HCT116 (cell line): Measurements from ENCODE around the gene SNRPA. TPM values are rescaled to one million over a fixed set of nuclear protein-coding genes. Genes with fewer than 3 reads are reported as not detected.

Experiments
- ATAC-seq: fragments of 200-7000 bp; cut with Tn5 transposase; 2 replicates; pipeline ENCODE4 v1.9.1; 2020; ENCODE audit warnings: mild to moderate bottlenecking, moderate library complexity
- BruUV-seq: library from RNA; stranded (reverse); fragments of 400-500 nt; replicated peaks from 2 replicates; lab custom pipeline; 2021; lab: Mats Ljungman, UMichigan
- CTCF ChIA-PET: fragments of 300-600 bp; sonication (Branson Sonifier 250); formaldehyde crosslinking; loops from one replicate; lab custom pipeline; 2021; ENCODE audit warnings: antibody characterized with exemption; lab: Charles Lee
- POLR2A ChIA-PET: fragments of 300-600, 350-600 bp; sonication (Branson Sonifier 250); formaldehyde crosslinking; loops from one replicate; lab custom pipeline; 2021; ENCODE audit warnings: antibody characterized with exemption; lab: Charles Lee
- RAD21 ChIA-PET, 2 experiments: fragments of 300-600 bp; sonication (Branson Sonifier 250); formaldehyde crosslinking; loops; one replicate each; lab custom pipeline; 2023; ENCODE audit warnings: low total read pairs in 2 of 2; ENCODE audit not compliant: uncharacterized antibody in 2 of 2, unreplicated experiment in 2 of 2, low non-redundant PET in 1 of 2; lab: Charles Lee
- DNase-seq: peaks from one replicate; pipeline ENCODE4 v3.0.0-alpha.2; 2010; ENCODE audit warnings: low read depth, low spot score
- H2AFZ ChIP-seq: fragments of 200-600 bp; shearing (Covaris generic), sonication (generic); 2 replicates; pipeline ENCODE4 v1.6.1; 2017; ENCODE audit warnings: low read depth, mixed run types, mixed read lengths, antibody characterized with exemption, low read length; ENCODE audit not compliant: poor library complexity, severe bottlenecking
- H3K27ac ChIP-seq: 2 replicates; pipeline ENCODE4 v1.5.1; 2012; ENCODE audit warnings: low read depth, low read length
- H3K27me3 ChIP-seq: fragments of 200-600 bp; sonication (generic); 2 replicates; pipeline ENCODE4 v1.6.1; 2016; ENCODE audit warnings: mixed run types, low read length, mixed read lengths; ENCODE audit not compliant: insufficient read depth
- H3K36me3 ChIP-seq, 2 experiments: fragments of 200-500 bp in 1 of 2; fragments of 200-600 bp in 1 of 2; sonication (Bioruptor generic) in 1 of 2; sonication (generic) in 1 of 2; 2 replicates each; pipeline versions ENCODE4 v1.5.1 to v1.6.1; 2014 to 2016; ENCODE audit warnings: low read length in 2 of 2, inconsistent platforms in 1 of 2, mixed read lengths in 1 of 2, mixed run types in 1 of 2; ENCODE audit not compliant: insufficient read depth in 2 of 2, control insufficient read depth in 1 of 2
- H3K4me1 ChIP-seq, 2 experiments: fragments of 200-600 bp in 1 of 2; sonication (generic) in 1 of 2; 2 replicates each; pipeline versions ENCODE4 v1.5.1 to v1.6.1; 2012 to 2017; ENCODE audit warnings: low read length in 2 of 2, inconsistent platforms in 1 of 2, mild to moderate bottlenecking in 1 of 2, mixed read lengths in 1 of 2, mixed run types in 1 of 2, moderate library complexity in 1 of 2; ENCODE audit not compliant: insufficient read depth in 2 of 2, control insufficient read depth in 1 of 2
- H3K4me2 ChIP-seq: fragments of 200-600 bp; sonication (generic); 2 replicates; pipeline ENCODE4 v1.6.1; 2017; ENCODE audit warnings: mixed run types, low read length, mixed read lengths
- H3K4me3 ChIP-seq, 2 experiments: fragments of 200-600 bp in 1 of 2; sonication (generic) in 1 of 2; replicated peaks in 1 of 2; 2 replicates each; pipeline ENCODE4 v1.5.1; 2011 to 2016; ENCODE audit warnings: low read length in 2 of 2, control low read depth in 1 of 2, low read depth in 1 of 2, mild to moderate bottlenecking in 1 of 2, mixed read lengths in 1 of 2, mixed run types in 1 of 2
- H3K79me2 ChIP-seq: fragments of 200-600 bp; sonication (generic); 2 replicates; pipeline ENCODE4 v1.6.1; 2017; ENCODE audit warnings: mild to moderate bottlenecking, mixed run types, low read length, moderate library complexity, mixed read lengths; ENCODE audit not compliant: insufficient read depth
- H3K9ac ChIP-seq: fragments of 200-600 bp; sonication (generic); 2 replicates; pipeline ENCODE4 v1.6.1; 2016; ENCODE audit warnings: low read length, mixed read lengths
- H3K9me2 ChIP-seq: fragments of 200-600 bp; sonication (generic), shearing (Covaris generic); 2 replicates; pipeline ENCODE4 v1.6.1; 2017; ENCODE audit warnings: mixed run types, mild to moderate bottlenecking, moderate library complexity; ENCODE audit not compliant: insufficient read depth
- H3K9me3 ChIP-seq, 2 experiments: fragments of 200-500 bp in 1 of 2; fragments of 200-600 bp in 1 of 2; sonication (Bioruptor generic) in 1 of 2; sonication (generic) in 1 of 2; 2 replicates each; pipeline ENCODE4 v1.6.1; 2014 to 2017; ENCODE audit warnings: low read length in 2 of 2, mixed read lengths in 2 of 2, inconsistent platforms in 1 of 2, low read depth in 1 of 2, mild to moderate bottlenecking in 1 of 2, mixed run types in 1 of 2, moderate library complexity in 1 of 2; ENCODE audit not compliant: control insufficient read depth in 1 of 2, insufficient read depth in 1 of 2
- H4K20me1 ChIP-seq: fragments of 200-600 bp; sonication (generic), shearing (Covaris generic); 2 replicates; pipeline ENCODE4 v1.6.1; 2017; ENCODE audit warnings: mixed run types, mild to moderate bottlenecking, moderate library complexity; ENCODE audit not compliant: insufficient read depth
- CBX3 ChIP-seq: IDR thresholded peaks from 2 replicates; pipeline ENCODE4 v1.6.1; 2012; ENCODE audit warnings: low read depth
- ELF1 ChIP-seq: IDR thresholded peaks from 2 replicates; pipeline ENCODE4 v1.6.1; 2012; ENCODE audit warnings: low read depth, borderline replicate concordance
- EZH2 ChIP-seq: fragments of 200-600 bp; sonication (generic); IDR thresholded peaks from 2 replicates; pipeline ENCODE4 v1.6.1; 2017; ENCODE audit warnings: antibody characterized with exemption, mixed run types
- FOSL1 ChIP-seq: IDR thresholded peaks from 2 replicates; pipeline ENCODE4 v1.6.1; 2012; ENCODE audit warnings: low read depth
- POLR2A ChIP-seq: IDR thresholded peaks from 2 replicates; pipeline ENCODE4 v1.7.0; 2011; ENCODE audit warnings: borderline replicate concordance; ENCODE audit not compliant: insufficient read depth, insufficient read length; ENCODE audit errors: extremely low read depth
- SP1 ChIP-seq: IDR thresholded peaks from 2 replicates; pipeline ENCODE4 v1.6.1; 2012; ENCODE audit warnings: low read depth
- SRF ChIP-seq: IDR thresholded peaks from 2 replicates; pipeline ENCODE4 v1.6.1; 2012; ENCODE audit warnings: low read depth
- ZBTB33 ChIP-seq: IDR thresholded peaks from 2 replicates; pipeline ENCODE4 v1.6.1; 2011; ENCODE audit warnings: mild to moderate bottlenecking, low read length, moderate library complexity; ENCODE audit not compliant: insufficient replicate concordance; ENCODE audit errors: extremely low read depth
- ZFX ChIP-seq: fragments of 450-650 bp; IDR thresholded peaks from 2 replicates; pipeline ENCODE4 v1.6.1; 2017
- ZNF274 ChIP-seq: fragments of 200-500 bp; sonication (Bioruptor generic); IDR thresholded peaks from 2 replicates; pipeline ENCODE4 v1.6.1; 2014; ENCODE audit warnings: mild to moderate bottlenecking, low read depth, low read length, inconsistent platforms
- intact Hi-C: fragments of 100-400 bp; cut with micrococcal nuclease; formaldehyde crosslinking; loops from 2 replicates; pipeline ENCODE4 v1.10.0; 2022
- total RNA-seq: library from RNA; stranded (reverse); gene quantifications from one replicate; pipeline ENCODE4 v1.2.1, GENCODE V29; 2021; ENCODE audit not compliant: unreplicated experiment
- TF ChIP-seq, protein P1 (sequence below): IDR thresholded peaks from 2 replicates; pipeline ENCODE4 v1.6.1; 2012
- TF ChIP-seq, protein P2 (sequence below), 3 experiments: fragments of 200-600 bp in 1 of 3; sonication (generic) in 1 of 3; IDR thresholded peaks in 2 of 3; conservative IDR thresholded peaks in 1 of 3; 2 replicates each; pipeline ENCODE4 v1.5.1; 2012 to 2017; ENCODE audit warnings: low read depth in 2 of 3, low read length in 2 of 3, antibody characterized with exemption in 1 of 3, borderline replicate concordance in 1 of 3, control low read depth in 1 of 3, mild to moderate bottlenecking in 1 of 3, mixed read lengths in 1 of 3, mixed run types in 1 of 3, moderate library complexity in 1 of 3; ENCODE audit not compliant: insufficient read depth in 1 of 3

The SNRPA gene
- total RNA-seq, 1 experiment from 2014 or later, result 170 TPM

- Histone ChIP-seq H2AFZ (no peak overlapping the region), H3K4me3 (no peak overlapping the region), H3K9ac (no peak overlapping the region), H3K9me2 (no peaks in the 10 kb centered on the region), H3K27ac (no peak overlapping the region), H3K27me3 (no peaks in the 10 kb centered on the region), H4K20me1 (0 out of 2 replicates have a peak, but pooled peaks cover 3% of the 10 kb centered on the region), H3K9me3 (no peaks in the 10 kb centered on the region), H3K36me3 (peaks cover 74% of the 10 kb centered on the region in 2 experiments), H3K4me2 (no peak overlapping the region), H3K4me1 (no peaks in the 10 kb centered on the region), H3K79me2 (peaks cover 62% of the 10 kb centered on the region)
- CTCF ChIA-PET, result no interaction called here
- no peak for TF ChIP-seq FOSL1
- no peak for TF ChIP-seq SRF
- TF ChIP-seq ZBTB33, result no peak
- no peak for TF ChIP-seq ELF1
- no peak for TF ChIP-seq SP1
- TF ChIP-seq, protein P1, sequence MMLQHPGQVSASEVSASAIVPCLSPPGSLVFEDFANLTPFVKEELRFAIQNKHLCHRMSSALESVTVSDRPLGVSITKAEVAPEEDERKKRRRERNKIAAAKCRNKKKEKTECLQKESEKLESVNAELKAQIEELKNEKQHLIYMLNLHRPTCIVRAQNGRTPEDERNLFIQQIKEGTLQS, result no peak
- TF ChIP-seq ZFX, result no peak
- no peak for TF ChIP-seq EZH2
- no peak for TF ChIP-seq ZNF274
- TF ChIP-seq CBX3, result no peak
- TF ChIP-seq, protein P2, sequence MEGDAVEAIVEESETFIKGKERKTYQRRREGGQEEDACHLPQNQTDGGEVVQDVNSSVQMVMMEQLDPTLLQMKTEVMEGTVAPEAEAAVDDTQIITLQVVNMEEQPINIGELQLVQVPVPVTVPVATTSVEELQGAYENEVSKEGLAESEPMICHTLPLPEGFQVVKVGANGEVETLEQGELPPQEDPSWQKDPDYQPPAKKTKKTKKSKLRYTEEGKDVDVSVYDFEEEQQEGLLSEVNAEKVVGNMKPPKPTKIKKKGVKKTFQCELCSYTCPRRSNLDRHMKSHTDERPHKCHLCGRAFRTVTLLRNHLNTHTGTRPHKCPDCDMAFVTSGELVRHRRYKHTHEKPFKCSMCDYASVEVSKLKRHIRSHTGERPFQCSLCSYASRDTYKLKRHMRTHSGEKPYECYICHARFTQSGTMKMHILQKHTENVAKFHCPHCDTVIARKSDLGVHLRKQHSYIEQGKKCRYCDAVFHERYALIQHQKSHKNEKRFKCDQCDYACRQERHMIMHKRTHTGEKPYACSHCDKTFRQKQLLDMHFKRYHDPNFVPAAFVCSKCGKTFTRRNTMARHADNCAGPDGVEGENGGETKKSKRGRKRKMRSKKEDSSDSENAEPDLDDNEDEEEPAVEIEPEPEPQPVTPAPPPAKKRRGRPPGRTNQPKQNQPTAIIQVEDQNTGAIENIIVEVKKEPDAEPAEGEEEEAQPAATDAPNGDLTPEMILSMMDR (IDR thresholded peaks at IDR 0.05 in 2 of 3, conservative IDR thresholded peaks at IDR 0.05 in 1 of 3; ENCODE audit: borderline replicate concordance in 1 of 3, insufficient read depth in 1 of 3, low read depth in 2 of 3, low read length in 2 of 3), result no peak
- no peak for TF ChIP-seq POLR2A
- POLR2A ChIA-PET, result no interaction called here
- RAD21 ChIA-PET, result no interaction called here
- intact Hi-C loops, result no loop called here
- no TSS peak for BruUV-seq
- no peak for DNase-seq
- ATAC-seq, result no peak
These were observed 11.9 kb downstream of the SNRPA start for GRCh38 chr19:40762754-40763470.
